A172 (cell line): ENCODE measurements around the gene DRICH1. TPM values are rescaled to one million over a fixed set of nuclear protein-coding genes. Genes with fewer than 3 reads are reported as not detected.
"Not testable (repeated sequence)": the region's sequence is repeated elsewhere in the genome, so short reads cannot be mapped to it uniquely, and the experiment has no call there.

ENCODE experiments used
- DNase-seq: peaks from one replicate; pipeline ENCODE4 v3.0.0-alpha.2; 2015; ENCODE audit warnings: low spot score
- total RNA-seq: library from RNA; depleted of rRNA; stranded (reverse); fragments of >200 nt; shearing (Covaris generic); gene quantifications from 2 replicates; pipeline ENCODE4 v1.2.3, GENCODE V29; 2014; rRNA removed

The DRICH1 gene
- total RNA-seq, 1 experiment from 2014 or later: not detected

- no peak for DNase-seq
Measured at GRCh38 chr22:23569291-23569690, 62.8 kb downstream of the DRICH1 start.

- no peak for DNase-seq
Measured at GRCh38 chr22:23566705-23567475, 65.2 kb downstream of the DRICH1 start.

DNA sequence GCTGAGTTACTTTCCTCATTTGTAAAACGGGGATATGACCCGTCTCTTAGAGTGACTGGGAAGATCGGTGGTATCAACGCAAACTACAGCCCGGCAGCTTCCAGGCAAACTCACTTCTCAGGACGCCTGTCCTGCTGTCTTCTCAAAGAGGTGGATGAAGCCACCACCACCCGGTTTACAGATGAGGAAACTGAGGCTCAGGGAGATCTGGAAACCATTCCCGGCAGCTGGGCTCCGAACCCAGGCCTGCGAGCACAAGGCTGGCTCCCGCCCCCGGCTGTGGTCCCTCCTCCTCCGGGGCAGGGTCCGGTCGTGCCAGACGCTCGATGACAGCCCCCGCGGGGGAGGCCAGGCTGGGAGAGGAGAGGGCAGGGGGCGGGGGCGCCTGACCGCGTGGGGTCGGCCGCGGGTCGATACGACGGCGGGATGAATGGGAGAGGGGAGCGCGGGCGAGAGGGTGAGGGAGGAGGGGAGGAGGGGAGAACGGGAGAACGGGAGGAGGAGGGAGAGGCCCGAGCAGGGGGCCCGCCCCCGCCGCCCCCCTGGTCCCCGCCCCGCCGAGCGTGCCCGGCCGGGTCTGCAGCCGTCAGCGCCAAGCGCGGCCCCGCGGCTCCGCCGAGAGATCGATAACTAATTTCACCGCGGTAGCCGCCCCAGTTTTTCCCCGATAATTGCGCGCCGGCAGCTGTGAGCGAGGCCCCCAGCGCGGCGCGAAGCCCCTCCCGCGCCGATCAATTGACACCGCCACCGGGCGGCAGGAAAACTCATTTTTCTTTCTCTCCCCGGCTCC lies 66.0 kb downstream of the DRICH1 start:
- no peak for DNase-seq

GRCh38 chr22:23565305-23565914 lies 66.7 kb downstream of the DRICH1 start:
- DNase-seq: no peak

- no peak for DNase-seq
Measured at GRCh38 chr22:23564276-23564675, 67.8 kb downstream of the DRICH1 start.

DNA sequence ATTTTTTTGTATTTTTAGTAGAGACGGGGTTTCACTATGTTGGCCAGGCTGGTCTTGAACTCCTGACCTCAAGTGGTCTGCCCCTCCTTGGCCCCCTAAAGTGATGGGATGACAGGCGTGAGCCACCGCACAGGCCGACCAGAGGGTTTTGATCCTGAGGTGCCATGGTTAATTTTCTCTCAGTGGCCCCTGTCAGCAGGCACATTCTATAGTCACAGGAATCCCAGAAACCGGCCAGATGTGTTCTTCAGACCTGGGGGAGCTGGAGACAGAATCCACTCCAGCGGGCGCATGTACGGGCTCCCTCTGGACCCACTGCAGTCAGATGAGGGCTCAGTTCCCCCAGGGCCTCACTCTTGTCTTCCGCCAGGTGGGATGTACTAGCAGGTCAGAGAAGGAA lies 69.0 kb downstream of the DRICH1 start:
- no peak for DNase-seq

DNA sequence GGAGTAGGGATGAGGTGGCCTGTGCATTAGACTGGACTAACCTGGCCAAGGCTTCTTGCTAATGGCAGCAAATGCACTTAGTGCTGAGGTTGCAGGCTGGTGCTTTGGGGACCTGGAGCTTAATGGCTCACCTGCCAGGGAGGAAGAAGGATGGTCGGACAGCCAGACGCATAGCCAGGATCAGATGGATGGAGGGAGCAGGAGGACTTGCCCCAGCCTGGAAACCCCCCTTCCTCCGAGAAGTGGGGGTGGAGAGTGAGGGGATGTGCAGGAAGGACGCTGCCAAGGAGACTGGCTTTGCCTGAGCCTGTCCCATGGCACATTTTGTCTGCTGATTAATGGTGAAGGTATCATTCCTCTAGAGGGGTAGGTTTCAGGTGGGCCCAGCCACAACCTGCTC lies 69.9 kb downstream of the DRICH1 start:
- DNase-seq: no peak

- not testable (repeated sequence) for DNase-seq
Measured at GRCh38 chr22:23561025-23561510, 71.1 kb downstream of the DRICH1 start.

GRCh38 chr22:23560215-23560614 lies 71.9 kb downstream of the DRICH1 start:
- not testable (repeated sequence) for DNase-seq

Other genes starting within 250 kb of the DRICH1 start
- gene IGLL1, start 52.0 kb downstream of the DRICH1 start, total RNA-seq: not detected in 2 replicates
- not detected in 2 replicates for gene RGL4, start 58.7 kb upstream of the DRICH1 start, total RNA-seq
- 1.7 TPM in 2 replicates for gene ZNF70, start 118.8 kb upstream of the DRICH1 start, total RNA-seq
- not detected in 2 replicates for gene VPREB3, start 122.1 kb upstream of the DRICH1 start, total RNA-seq
- 0.26 and 0.40 TPM in 2 replicates for gene C22orf15, start 130.7 kb upstream of the DRICH1 start, total RNA-seq
- gene CHCHD10, start 135.7 kb upstream of the DRICH1 start, total RNA-seq: 2.6 and 17.3 TPM in 2 replicates
- gene MMP11, start 140.5 kb upstream of the DRICH1 start, total RNA-seq: 8.2 and 10.3 TPM in 2 replicates
- 69.1 and 168 TPM in 2 replicates for gene SMARCB1, start 154.6 kb upstream of the DRICH1 start, total RNA-seq
- 0.79 and 1.7 TPM in 2 replicates for gene DERL3, start 206.7 kb upstream of the DRICH1 start, total RNA-seq
- gene SLC2A11, start 225.6 kb upstream of the DRICH1 start, total RNA-seq: 6.8 and 8.2 TPM in 2 replicates